AG04449 (cell line): ENCODE results near the gene PISD.

Source experiments
- CTCF ChIA-PET: fragments of 350-600 bp; formaldehyde crosslinking; extraction: SDS; loops from one replicate; lab custom pipeline; 2021; ENCODE audit warnings: antibody characterized with exemption; lab: Yijun Ruan, JAX
- POLR2A ChIA-PET: fragments of 400-600, 350-600 bp; formaldehyde crosslinking; extraction: SDS; loops from one replicate; lab custom pipeline; 2020; ENCODE audit warnings: antibody characterized with exemption, inconsistent platforms; lab: Yijun Ruan, JAX
- DNase-seq: peaks from one replicate; pipeline ENCODE4 v3.0.0-alpha.2; 2010; ENCODE audit warnings: low read depth, low spot score
- H3K4me3 ChIP-seq: 2 replicates; pipeline ENCODE4 v1.5.1; 2011; ENCODE audit warnings: low read depth, mild to moderate bottlenecking, control low read depth, low read length
- TF ChIP-seq, protein P1 (sequence below): IDR thresholded peaks from one replicate; pipeline ENCODE4 v1.5.1; 2011; ENCODE audit warnings: mild to moderate bottlenecking, moderate library complexity, low read length, control low read depth, inconsistent platforms; ENCODE audit not compliant: insufficient read depth; ENCODE audit errors: missing control alignments

Gene PISD

GRCh38 chr22:31647066-31647465 lies 14.9 kb downstream of the PISD start:
- CTCF ChIA-PET: interaction anchor here (1.0 to 5.5 kb wide), 7 partner anchors 10 to 195 kb away, joined by 3 to 35 read pairs (median 5); partner anchors contain the start of gene PISD

GRCh38 chr22:31646186-31647019 lies 15.6 kb downstream of the PISD start:
- TF ChIP-seq, protein P1, sequence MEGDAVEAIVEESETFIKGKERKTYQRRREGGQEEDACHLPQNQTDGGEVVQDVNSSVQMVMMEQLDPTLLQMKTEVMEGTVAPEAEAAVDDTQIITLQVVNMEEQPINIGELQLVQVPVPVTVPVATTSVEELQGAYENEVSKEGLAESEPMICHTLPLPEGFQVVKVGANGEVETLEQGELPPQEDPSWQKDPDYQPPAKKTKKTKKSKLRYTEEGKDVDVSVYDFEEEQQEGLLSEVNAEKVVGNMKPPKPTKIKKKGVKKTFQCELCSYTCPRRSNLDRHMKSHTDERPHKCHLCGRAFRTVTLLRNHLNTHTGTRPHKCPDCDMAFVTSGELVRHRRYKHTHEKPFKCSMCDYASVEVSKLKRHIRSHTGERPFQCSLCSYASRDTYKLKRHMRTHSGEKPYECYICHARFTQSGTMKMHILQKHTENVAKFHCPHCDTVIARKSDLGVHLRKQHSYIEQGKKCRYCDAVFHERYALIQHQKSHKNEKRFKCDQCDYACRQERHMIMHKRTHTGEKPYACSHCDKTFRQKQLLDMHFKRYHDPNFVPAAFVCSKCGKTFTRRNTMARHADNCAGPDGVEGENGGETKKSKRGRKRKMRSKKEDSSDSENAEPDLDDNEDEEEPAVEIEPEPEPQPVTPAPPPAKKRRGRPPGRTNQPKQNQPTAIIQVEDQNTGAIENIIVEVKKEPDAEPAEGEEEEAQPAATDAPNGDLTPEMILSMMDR: no peak
- no peak overlapping the region for H3K4me3 ChIP-seq
- ChIA-PET POLR2A (interaction anchor here (1.1 kb wide), 1 partner anchor 16 kb away, joined by 3 read pairs; no protein-coding TSS in a partner anchor), CTCF (interaction anchor here (1.0 to 5.5 kb wide), 6 partner anchors 10 to 195 kb away, joined by 3 to 35 read pairs (median 4); partner anchors contain the start of gene PISD)
- peak; percentile 96 for DNase-seq

More at GRCh38 chr22:31647066-31647465, 14.9 kb downstream of the PISD start:
- POLR2A ChIA-PET: interaction anchor here (0.5 to 1.1 kb wide), 2 partner anchors 17 to 303 kb away, joined by 3 read pairs; no protein-coding TSS in a partner anchor
- DNase-seq: no peak
- TF ChIP-seq, protein P1: no peak
- no peak overlapping the region for H3K4me3 ChIP-seq

- CTCF ChIA-PET: interaction anchor here (0.9 to 11.6 kb wide), 4 partner anchors 9 to 331 kb away, joined by 3 to 417 read pairs (median 7); no protein-coding TSS in a partner anchor
- no peak overlapping the region for H3K4me3 ChIP-seq
- no peak for DNase-seq
- TF ChIP-seq, protein P1: no peak
- POLR2A ChIA-PET: no interaction called here
These were observed 22.5 kb downstream of the PISD start for GRCh38 chr22:31639436-31640039.

DNA sequence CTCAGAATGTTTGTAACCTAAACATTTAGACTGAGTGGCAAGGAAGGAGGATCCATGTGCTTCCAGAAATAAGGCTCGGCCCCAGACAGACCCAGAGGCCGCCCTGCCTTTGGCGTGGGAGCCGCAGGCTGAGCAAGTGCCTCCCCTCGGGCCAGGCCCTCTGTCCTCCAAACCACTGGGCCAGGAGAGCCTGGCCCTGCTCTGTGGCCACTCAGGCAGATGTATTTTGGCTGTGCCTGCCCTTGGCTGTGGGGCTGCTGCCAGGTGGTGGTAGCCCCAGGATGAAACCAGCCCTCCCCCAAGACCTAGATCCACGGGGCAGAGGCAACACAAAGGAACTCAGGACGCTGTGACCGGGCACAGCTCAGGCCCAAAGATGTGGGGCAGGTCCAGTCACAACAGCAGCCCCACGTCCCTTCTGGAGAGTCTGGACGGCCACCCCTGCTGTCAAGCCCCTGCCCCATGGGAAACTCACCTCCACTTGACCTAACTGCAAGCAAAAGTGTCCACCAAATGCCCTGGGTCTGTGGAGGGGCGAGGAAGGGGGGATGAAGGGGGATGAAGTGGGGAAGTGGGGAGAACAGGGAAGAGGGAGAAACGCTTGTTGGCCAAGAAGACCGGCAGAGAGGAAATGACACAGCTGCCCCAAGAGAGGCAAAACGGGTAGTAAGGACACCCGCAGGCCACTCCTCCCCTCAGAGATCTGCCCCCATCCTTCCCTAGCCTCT lies 24.0 kb downstream of the PISD start:
- ChIA-PET CTCF (interaction anchor here (1.2 to 11.6 kb wide), 2 partner anchors 10 to 80 kb away, joined by 4 to 417 read pairs; no protein-coding TSS in a partner anchor), POLR2A (no interaction called here)
- DNase-seq: no peak
- TF ChIP-seq, protein P1: no peak
- no peak overlapping the region for H3K4me3 ChIP-seq

- no peak for DNase-seq
- POLR2A ChIA-PET: no interaction called here
These were observed 24.5 kb downstream of the PISD start for GRCh38 chr22:31637447-31637890.

More at GRCh38 chr22:31637447-31637890, 24.5 kb downstream of the PISD start:
- TF ChIP-seq, protein P1: no peak
- CTCF ChIA-PET: interaction anchor here (1.2 to 11.6 kb wide), 3 partner anchors 10 to 79 kb away, joined by 4 to 417 read pairs (median 5); no protein-coding TSS in a partner anchor
- no peak overlapping the region for H3K4me3 ChIP-seq
